Urinary bladder (tissue), 4 donors: ENCODE results near the gene ZNF526. TPM values are rescaled to one million over a fixed set of nuclear protein-coding genes. Genes with fewer than 3 reads are reported as not detected.

ENCODE experiments used
- DNase-seq: peaks from one replicate; pipeline ENCODE4 v3.0.0-alpha.2; 2015; ENCODE audit errors: extremely low spot score
- H3K27ac ChIP-seq: one replicate; pipeline ENCODE4 v1.5.1; 2013; ENCODE audit warnings: low read depth, mild to moderate bottlenecking, moderate library complexity
- H3K36me3 ChIP-seq: one replicate; pipeline ENCODE4 v1.6.1; 2013; ENCODE audit warnings: mild to moderate bottlenecking, moderate library complexity; ENCODE audit not compliant: insufficient read depth
- H3K4me1 ChIP-seq: one replicate; pipeline ENCODE4 v1.6.1; 2013; ENCODE audit warnings: mild to moderate bottlenecking, moderate library complexity; ENCODE audit not compliant: insufficient read depth
- H3K4me3 ChIP-seq: one replicate; pipeline ENCODE4 v1.5.1; 2013; ENCODE audit warnings: low read depth, low read length
- WGBS: extraction: QIAGEN DNeasy Blood & Tissue Kit; methylation state at CpG from one replicate; pipeline ENCODE4 v1.1.7; 2013; 5-methylcytosine and 5-hydroxymethylcytosine counted together
- polyA plus RNA-seq: library from polyadenylated mRNA; stranded (reverse); fragments of 200-250 nt; gene quantifications from one replicate; pipeline ENCODE4 v1.2.3, GENCODE V29; 2013
- total RNA-seq: library from RNA; depleted of rRNA; stranded (reverse); fragments of >200 nt; gene quantifications from one replicate; pipeline ENCODE4 v1.2.3, GENCODE V29; 2014
- donor health status: healthy with polysubstance abuse.
- donor health status: healthy.

Gene ZNF526
- total and polyA plus RNA-seq, 2 donors, result 6.0 to 7.0 TPM

GRCh38 chr19:42185277-42185676, 34.8 kb upstream of the ZNF526 start:
- Histone ChIP-seq H3K4me1 (no peaks in the 10 kb centered on the region), H3K4me3 (no peak overlapping the region), H3K27ac (no peak overlapping the region), H3K36me3 (no peaks in the 10 kb centered on the region)
- DNase-seq, result no peak

DNA sequence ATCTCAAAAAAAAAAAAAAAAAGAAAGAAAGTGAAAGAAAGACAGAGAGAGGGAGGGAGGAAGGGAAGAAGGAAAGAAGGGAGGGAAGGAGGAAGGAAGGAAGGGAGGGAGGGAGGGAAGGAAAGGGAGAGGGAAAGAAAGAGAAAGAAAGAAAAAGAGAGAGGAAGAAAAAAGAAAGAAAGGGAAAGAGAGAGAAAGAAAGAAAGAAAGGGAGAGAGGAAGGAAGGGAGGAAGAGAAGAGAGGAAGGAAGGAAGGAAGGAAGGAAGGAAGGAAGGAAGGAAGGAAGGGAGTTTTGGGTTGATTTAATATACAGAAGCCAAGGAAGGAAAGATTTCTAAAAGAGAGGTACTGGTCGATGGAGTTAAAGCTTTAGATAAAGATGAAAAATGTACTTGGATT, 31.4 kb upstream of the ZNF526 start:
- no peaks in the 10 kb centered on the region for H3K36me3 ChIP-seq
- DNase-seq, result no peak
- H3K4me1 ChIP-seq, result no peaks in the 10 kb centered on the region
- 59% methylated on average over 1 of the region's 1 CpG for WGBS
- no peak overlapping the region for H3K27ac ChIP-seq
- no peak overlapping the region for H3K4me3 ChIP-seq

GRCh38 chr19:42189133-42189532, 31.0 kb upstream of the ZNF526 start:
- DNase-seq, result no peak
- Histone ChIP-seq H3K4me3 (no peak overlapping the region), H3K27ac (no peak overlapping the region), H3K36me3 (no peaks in the 10 kb centered on the region), H3K4me1 (no peaks in the 10 kb centered on the region)
- WGBS, result 73% methylated on average over 3 of the region's 3 CpGs

GRCh38 chr19:42191330-42191729, 28.8 kb upstream of the ZNF526 start:
- H3K4me3 ChIP-seq, result no peak overlapping the region
- H3K27ac ChIP-seq, result no peak overlapping the region
- no peaks in the 10 kb centered on the region for H3K4me1 ChIP-seq
- no peak for DNase-seq
- H3K36me3 ChIP-seq, result no peaks in the 10 kb centered on the region
- 71% methylated on average over 1 of the region's 1 CpG for WGBS

DNA sequence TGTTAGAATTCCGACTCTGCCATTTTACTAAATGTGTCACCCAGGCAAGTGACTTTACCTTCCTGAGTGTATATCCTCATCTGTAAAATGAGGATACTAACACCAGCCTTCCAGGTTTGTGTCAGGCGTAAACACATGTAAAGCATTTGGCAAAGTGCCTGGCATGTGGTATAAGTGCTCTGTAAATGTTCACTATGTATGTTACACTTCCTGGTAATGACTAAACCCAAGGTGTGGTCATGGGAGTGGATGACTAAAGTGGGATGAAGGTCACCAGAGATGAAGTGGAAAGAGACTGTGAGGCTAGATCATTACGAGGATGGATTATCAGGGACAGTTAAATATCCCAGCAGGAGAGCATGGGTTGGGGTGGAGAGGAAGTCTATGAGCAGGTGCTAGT, 28.3 kb upstream of the ZNF526 start:
- 50% methylated on average over 3 of the region's 3 CpGs for WGBS
- peak; percentile 37 for DNase-seq

GRCh38 chr19:42193294-42193693, 26.8 kb upstream of the ZNF526 start:
- no peaks in the 10 kb centered on the region for H3K4me1 ChIP-seq
- no peak for DNase-seq

More for the DNA sequence above, 28.3 kb upstream of the ZNF526 start:
- no peak overlapping the region for H3K27ac ChIP-seq
- no peak overlapping the region for H3K4me3 ChIP-seq
- H3K4me1 ChIP-seq, result no peaks in the 10 kb centered on the region
- H3K36me3 ChIP-seq, result no peaks in the 10 kb centered on the region

DNA sequence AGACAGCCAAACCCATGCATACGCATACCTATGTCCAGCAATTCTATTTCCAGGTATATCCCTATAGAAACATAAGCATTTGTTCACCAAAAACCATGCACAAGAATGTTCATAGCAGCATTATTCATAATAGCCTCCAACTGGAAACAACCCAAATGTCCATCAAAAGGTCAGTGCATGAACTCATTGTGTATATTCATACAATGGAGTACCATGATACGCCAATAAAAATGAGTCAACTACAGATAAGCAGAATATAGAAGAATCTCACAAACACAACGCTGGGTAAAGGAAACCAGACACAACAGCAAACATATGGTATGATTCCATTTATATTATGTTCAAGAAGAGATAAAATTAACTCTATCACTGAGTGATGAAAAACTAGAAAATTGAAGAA, 26.4 kb upstream of the ZNF526 start:
- H3K36me3 ChIP-seq, result no peaks in the 10 kb centered on the region
- no peak for DNase-seq

More at GRCh38 chr19:42193294-42193693, 26.8 kb upstream of the ZNF526 start:
- Histone ChIP-seq H3K27ac (no peak overlapping the region), H3K4me3 (no peak overlapping the region), H3K36me3 (no peaks in the 10 kb centered on the region)
- 67% methylated on average over 1 of the region's 1 CpG for WGBS

DNA sequence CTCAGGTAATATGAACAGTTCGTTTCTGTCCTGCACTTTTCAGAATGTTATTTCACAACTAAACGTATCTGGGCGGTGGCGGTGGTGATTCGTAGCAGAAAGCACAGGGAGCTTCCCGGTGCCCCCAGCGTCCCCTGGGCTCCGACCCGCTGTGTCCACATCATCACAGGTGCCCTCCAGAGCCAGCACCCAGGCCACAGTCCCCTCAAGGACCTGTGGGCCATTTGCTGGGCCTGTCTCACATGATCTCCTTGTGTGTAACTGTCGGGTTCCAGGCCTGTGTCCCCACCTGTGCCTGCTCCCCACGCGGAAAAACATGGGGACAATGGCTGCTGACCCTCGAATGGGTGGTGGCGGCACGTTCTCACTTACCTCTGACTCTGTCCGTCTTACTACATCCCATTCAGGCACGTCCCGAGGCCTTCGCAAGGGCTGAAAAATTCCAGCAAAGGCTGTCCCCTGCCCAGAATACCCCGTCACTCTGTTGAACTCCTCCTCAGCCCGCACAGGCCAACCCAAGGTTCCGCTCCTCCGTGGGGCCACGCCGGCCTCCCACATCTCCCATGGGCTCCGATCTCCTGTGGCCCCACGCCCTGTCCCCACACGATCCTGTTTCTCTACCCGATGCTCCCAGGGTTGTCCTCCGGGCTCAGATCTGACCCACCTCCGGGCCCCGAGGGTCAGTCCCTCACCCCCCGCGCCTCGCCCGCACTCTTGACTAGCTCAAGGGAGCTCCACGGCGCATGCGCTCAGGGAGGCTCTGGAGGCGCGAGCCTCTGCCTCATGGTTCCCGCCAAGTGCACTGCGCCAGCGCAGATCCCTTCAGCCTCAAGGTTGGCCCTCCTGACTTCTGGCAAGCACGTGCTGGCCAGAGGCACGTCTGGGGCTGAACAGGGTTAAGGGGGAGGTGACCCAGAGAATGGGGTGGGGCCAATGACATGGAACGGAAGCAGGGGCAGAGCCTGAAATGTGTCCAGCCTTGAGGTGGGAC, 23.8 kb upstream of the ZNF526 start:
- 88% methylated on average over 47 of the region's 47 CpGs for WGBS
- no peak for DNase-seq
- no peaks in the 10 kb centered on the region for H3K4me1 ChIP-seq
- H3K27ac ChIP-seq, result no peak overlapping the region
- H3K36me3 ChIP-seq, result no peaks in the 10 kb centered on the region
- H3K4me3 ChIP-seq, result no peak overlapping the region

More for the DNA sequence above, 26.4 kb upstream of the ZNF526 start:
- no peak overlapping the region for H3K4me3 ChIP-seq
- H3K4me1 ChIP-seq, result no peaks in the 10 kb centered on the region
- WGBS, result 47% methylated on average over 3 of the region's 3 CpGs
- no peak overlapping the region for H3K27ac ChIP-seq

DNA sequence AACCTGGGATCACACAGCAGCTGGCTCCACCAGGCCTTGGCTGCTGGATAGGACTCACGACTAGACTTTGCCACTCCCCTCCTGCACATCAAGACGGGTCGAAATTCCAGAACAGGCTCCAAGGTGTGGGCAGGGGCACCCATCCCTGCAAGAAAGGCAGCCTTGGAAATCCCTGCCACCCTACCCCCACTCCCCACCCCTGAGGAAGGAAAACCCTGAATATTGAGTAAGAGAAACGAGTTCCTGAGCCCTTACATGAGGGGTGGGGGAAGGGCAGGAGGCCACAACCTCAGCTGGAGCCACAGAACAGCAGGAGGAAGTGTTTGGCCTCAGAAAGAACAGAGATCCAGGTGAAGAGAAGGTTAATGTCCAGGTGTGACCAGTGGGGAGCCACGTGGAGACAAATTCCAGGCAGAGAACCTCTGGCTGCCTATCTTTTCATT, 22.7 kb upstream of the ZNF526 start:
- H3K4me1 ChIP-seq, result no peaks in the 10 kb centered on the region
- H3K4me3 ChIP-seq, result no peak overlapping the region
- no peaks in the 10 kb centered on the region for H3K36me3 ChIP-seq
- DNase-seq, result no peak
- 46% methylated on average over 5 of the region's 5 CpGs for WGBS
- no peak overlapping the region for H3K27ac ChIP-seq

GRCh38 chr19:42198676-42199439, 21.3 kb upstream of the ZNF526 start:
- DNase-seq, result no peak
- peaks cover 4% of the 10 kb centered on the region for H3K36me3 ChIP-seq
- H3K4me1 ChIP-seq, result no peaks in the 10 kb centered on the region
- peak overlapping the region; percentile 52 for H3K27ac ChIP-seq
- WGBS, result 58% methylated on average over 7 of the region's 7 CpGs
- H3K4me3 ChIP-seq, result no peak overlapping the region

GRCh38 chr19:42199440-42200115, 20.5 kb upstream of the ZNF526 start:
- H3K4me3 ChIP-seq, result no peak overlapping the region
- WGBS, result 74% methylated on average over 32 of the region's 32 CpGs
- no peaks in the 10 kb centered on the region for H3K4me1 ChIP-seq
- no peak for DNase-seq
- peak overlapping the region; percentile 71 for H3K27ac ChIP-seq
- H3K36me3 ChIP-seq, result peaks cover 5% of the 10 kb centered on the region

DNA sequence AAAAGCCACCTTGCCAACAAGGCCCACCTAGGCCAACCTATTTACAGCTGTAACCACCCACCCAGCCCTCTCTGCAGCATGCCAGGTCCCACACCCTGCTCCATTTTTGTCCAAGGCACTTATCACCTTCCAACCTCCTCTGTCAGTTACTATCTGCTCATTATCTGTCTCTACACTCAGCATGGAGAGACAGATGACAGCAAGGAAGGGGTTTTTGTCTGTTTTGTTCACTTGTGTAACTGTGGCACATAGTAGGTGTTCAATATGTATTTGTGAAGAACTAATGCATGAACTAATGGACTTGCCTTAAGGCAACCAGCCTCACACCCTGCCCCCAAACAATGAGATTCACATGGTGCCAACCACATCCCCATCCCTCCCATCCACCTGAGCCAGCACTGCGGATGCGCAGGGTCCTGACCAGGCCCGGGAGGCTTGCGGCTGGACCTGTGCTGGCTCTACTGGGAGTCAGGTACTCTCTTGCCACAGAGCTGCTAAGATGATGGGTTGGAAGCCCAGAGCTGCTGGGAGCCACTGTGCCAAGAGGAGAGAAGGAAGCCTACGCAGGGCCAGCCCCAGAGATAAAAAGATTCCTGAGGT, 19.9 kb upstream of the ZNF526 start:
- WGBS, result 84% methylated on average over 5 of the region's 5 CpGs
- Histone ChIP-seq H3K36me3 (peaks cover 5% of the 10 kb centered on the region), H3K4me1 (no peaks in the 10 kb centered on the region), H3K4me3 (no peak overlapping the region), H3K27ac (peak overlapping the region; percentile 71)
- DNase-seq, result no peak
